Esophagus squamous epithelium (tissue), 5 donors: ENCODE results near the gene DNAJC13. TPM values are rescaled to one million over a fixed set of nuclear protein-coding genes. Genes with fewer than 3 reads are reported as not detected.

Experiments used
- DNase-seq: peaks from one replicate; lab custom pipeline; 2025; lab: John Stamatoyannopoulos, UW
- H3K27ac ChIP-seq, 4 donors: fragments of 200-600 bp; sonication (generic); one replicate each; pipeline ENCODE4 v1.5.1; 2016 to 2019; ENCODE audit warnings: mild to moderate bottlenecking in 1 of 4
- H3K27me3 ChIP-seq, 4 donors: fragments of 200-600 bp; sonication (generic); 1 replicate in 3 of 4; 2 replicates in 1 of 4; pipeline versions ENCODE4 v1.5.1 to v1.6.0; 2017 to 2021; ENCODE audit warnings: antibody characterized with exemption in 1 of 4
- H3K36me3 ChIP-seq, 3 donors: fragments of 200-600 bp; sonication (generic); one replicate each; pipeline ENCODE4 v1.5.1; 2016 to 2019
- H3K4me1 ChIP-seq, 3 donors: fragments of 200-600 bp; sonication (generic); one replicate each; pipeline ENCODE4 v1.5.1; 2017 to 2019
- H3K4me3 ChIP-seq, 4 donors: fragments of 200-600 bp; sonication (generic); 1 replicate in 3 of 4; 2 replicates in 1 of 4; pipeline ENCODE4 v1.5.1; 2016 to 2019; ENCODE audit warnings: mild to moderate bottlenecking in 2 of 4, moderate library complexity in 1 of 4
- H3K9me3 ChIP-seq, 3 donors: fragments of 200-600 bp; sonication (generic); one replicate each; pipeline ENCODE4 v1.5.1; 2016 to 2019
- POLR2A ChIP-seq, 4 donors: fragments of 450-650 bp; IDR thresholded peaks; one replicate each; pipeline ENCODE4 v1.6.1; 2017; ENCODE audit warnings: antibody characterized with exemption in 4 of 4, mild to moderate bottlenecking in 4 of 4, moderate library complexity in 3 of 4
- WGBS, 2 donors: methylation state at CpG; one replicate each; pipeline ENCODE4 v1.1.5; 2018; 5-methylcytosine and 5-hydroxymethylcytosine counted together
- intact Hi-C: fragments of 100-400 bp; cut with DNase I; formaldehyde crosslinking; loops from one replicate; pipeline ENCODE4 v1.15.0; 2022
- total RNA-seq, 4 donors: library from RNA; depleted of rRNA; stranded (reverse); fragments of >200 nt; gene quantifications; one replicate each; pipeline ENCODE4 v1.1.0, GENCODE V29; 2016
- TF ChIP-seq, protein P1 (sequence below), 6 experiments: fragments of 450-650 bp in 4 of 6; fragments of 200-600 bp in 2 of 6; sonication (generic) in 2 of 6; IDR thresholded peaks; one replicate each; pipeline ENCODE4 v1.5.1; 2016 to 2019; ENCODE audit warnings: antibody characterized with exemption in 6 of 6, mild to moderate bottlenecking in 4 of 6, moderate library complexity in 4 of 6
- donor health status: DM: yes; HTN: yes; CAD: no.

Gene DNAJC13
- total RNA-seq, 4 donors from 2014 or later = 23.0 to 36.4 (median 25.9) TPM

DNA sequence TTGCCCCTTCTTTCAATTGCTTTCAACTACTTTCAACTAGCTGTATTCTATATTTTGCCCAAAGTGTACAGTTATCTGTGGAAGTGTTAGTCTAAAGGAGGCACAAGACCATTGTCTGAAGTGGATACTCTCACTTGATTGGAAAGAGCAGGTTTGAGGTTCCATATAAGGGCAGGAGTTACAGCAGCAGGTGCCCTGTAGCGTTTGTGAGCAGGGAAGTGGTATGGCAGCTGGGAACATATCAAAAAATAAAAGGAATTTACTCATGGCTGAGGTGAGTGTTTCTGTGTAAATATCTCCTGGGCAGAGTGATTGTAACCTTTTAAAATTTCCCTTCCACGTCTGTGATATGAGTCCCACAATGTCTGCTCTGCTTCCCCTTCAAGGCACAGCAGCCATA is 38.5 kb upstream of the DNAJC13 start:
- intact Hi-C loops = no loop called here
- 36 to 55% methylated on average over 2 of the region's 2 CpGs for WGBS, 2 donors
- no peak overlapping the region for H3K27ac ChIP-seq
- no peak for TF ChIP-seq POLR2A (IDR thresholded peaks at IDR 0.05)
- TF ChIP-seq, protein P1, sequence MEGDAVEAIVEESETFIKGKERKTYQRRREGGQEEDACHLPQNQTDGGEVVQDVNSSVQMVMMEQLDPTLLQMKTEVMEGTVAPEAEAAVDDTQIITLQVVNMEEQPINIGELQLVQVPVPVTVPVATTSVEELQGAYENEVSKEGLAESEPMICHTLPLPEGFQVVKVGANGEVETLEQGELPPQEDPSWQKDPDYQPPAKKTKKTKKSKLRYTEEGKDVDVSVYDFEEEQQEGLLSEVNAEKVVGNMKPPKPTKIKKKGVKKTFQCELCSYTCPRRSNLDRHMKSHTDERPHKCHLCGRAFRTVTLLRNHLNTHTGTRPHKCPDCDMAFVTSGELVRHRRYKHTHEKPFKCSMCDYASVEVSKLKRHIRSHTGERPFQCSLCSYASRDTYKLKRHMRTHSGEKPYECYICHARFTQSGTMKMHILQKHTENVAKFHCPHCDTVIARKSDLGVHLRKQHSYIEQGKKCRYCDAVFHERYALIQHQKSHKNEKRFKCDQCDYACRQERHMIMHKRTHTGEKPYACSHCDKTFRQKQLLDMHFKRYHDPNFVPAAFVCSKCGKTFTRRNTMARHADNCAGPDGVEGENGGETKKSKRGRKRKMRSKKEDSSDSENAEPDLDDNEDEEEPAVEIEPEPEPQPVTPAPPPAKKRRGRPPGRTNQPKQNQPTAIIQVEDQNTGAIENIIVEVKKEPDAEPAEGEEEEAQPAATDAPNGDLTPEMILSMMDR (IDR thresholded peaks at IDR 0.05) = no peak
- H3K4me3 ChIP-seq = no peak overlapping the region
- DNase-seq = no peak
- no peaks in the 10 kb centered on the region for H3K4me1 ChIP-seq
- H3K27me3 ChIP-seq = peaks cover 0 to 8% (median 0%) of the 10 kb centered on the region in 4 donors
- H3K9me3 ChIP-seq = no peaks in the 10 kb centered on the region
- H3K36me3 ChIP-seq = no peaks in the 10 kb centered on the region

DNA sequence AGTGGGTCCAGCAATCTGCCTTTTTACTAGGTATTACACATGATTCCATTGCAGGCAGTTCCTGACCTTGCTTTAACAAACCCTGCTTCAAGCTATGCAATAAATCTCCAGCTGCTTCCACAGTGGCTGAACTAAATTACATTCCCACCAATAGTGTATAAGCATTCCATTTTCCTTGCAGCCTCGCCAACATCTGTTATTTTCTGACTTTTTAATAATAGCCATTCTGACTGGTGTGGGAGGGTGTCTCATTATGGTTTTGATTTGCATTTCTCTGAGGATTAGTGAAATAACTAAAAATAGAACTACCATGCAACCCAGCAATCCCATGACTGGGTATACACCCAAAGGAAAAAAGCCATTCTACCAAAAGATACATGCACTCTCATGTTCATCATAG is 36.4 kb upstream of the DNAJC13 start:
- TF ChIP-seq, protein P1 (IDR thresholded peaks at IDR 0.05) = no peak
- no peak for TF ChIP-seq POLR2A (IDR thresholded peaks at IDR 0.05)
- no peak overlapping the region for H3K27ac ChIP-seq
- DNase-seq = no peak
- no peaks in the 10 kb centered on the region for H3K36me3 ChIP-seq
- intact Hi-C loops = no loop called here
- no peak overlapping the region for H3K4me3 ChIP-seq
- no peaks in the 10 kb centered on the region for H3K9me3 ChIP-seq
- no peaks in the 10 kb centered on the region for H3K4me1 ChIP-seq
- peaks cover 0 to 8% (median 0%) of the 10 kb centered on the region in 4 donors for H3K27me3 ChIP-seq
- WGBS, 2 donors = 70 to 100% methylated on average over 1 of the region's 1 CpG

GRCh38 chr3:132381348-132381944 is 35.9 kb upstream of the DNAJC13 start:
- no peak for DNase-seq
- no peak for TF ChIP-seq POLR2A (IDR thresholded peaks at IDR 0.05)
- TF ChIP-seq, protein P1 (IDR thresholded peaks at IDR 0.05) = no peak
- Histone ChIP-seq H3K4me3 (no peak overlapping the region), H3K9me3 (no peaks in the 10 kb centered on the region), H3K36me3 (no peaks in the 10 kb centered on the region), H3K27ac (no peak overlapping the region), H3K4me1 (no peaks in the 10 kb centered on the region), H3K27me3 (peaks cover 0 to 8% (median 0%) of the 10 kb centered on the region in 4 donors)
- intact Hi-C loops = no loop called here
- WGBS, 2 donors = 68 to 88% methylated on average over 4 of the region's 14 CpGs

GRCh38 chr3:132382267-132382666 is 35.0 kb upstream of the DNAJC13 start:
- Histone ChIP-seq H3K36me3 (no peaks in the 10 kb centered on the region), H3K9me3 (no peaks in the 10 kb centered on the region), H3K27ac (no peak overlapping the region), H3K4me1 (no peaks in the 10 kb centered on the region), H3K27me3 (peaks cover 0 to 8% (median 0%) of the 10 kb centered on the region in 4 donors), H3K4me3 (no peak overlapping the region)
- WGBS, 2 donors = 32 to 38% methylated on average over 3 to 4 of the region's 4 CpGs
- DNase-seq = no peak
- no peak for TF ChIP-seq POLR2A (IDR thresholded peaks at IDR 0.05)
- TF ChIP-seq, protein P1 (IDR thresholded peaks at IDR 0.05) = no peak
- intact Hi-C loops = no loop called here

- no peak for TF ChIP-seq POLR2A (IDR thresholded peaks at IDR 0.05)
- TF ChIP-seq, protein P1 (IDR thresholded peaks at IDR 0.05) = no peak
These were observed 34.6 kb upstream of the DNAJC13 start for GRCh38 chr3:132382688-132383194.

More at GRCh38 chr3:132382688-132383194, 34.6 kb upstream of the DNAJC13 start:
- intact Hi-C loops = no loop called here
- H3K36me3 ChIP-seq = no peaks in the 10 kb centered on the region
- peaks cover 0 to 8% (median 0%) of the 10 kb centered on the region in 4 donors for H3K27me3 ChIP-seq
- DNase-seq = no peak
- H3K4me1 ChIP-seq = no peaks in the 10 kb centered on the region
- H3K27ac ChIP-seq = no peak overlapping the region
- no peaks in the 10 kb centered on the region for H3K9me3 ChIP-seq
- no peak overlapping the region for H3K4me3 ChIP-seq
